ENCODE measurements around the gene KIAA0930. TPM values are rescaled to one million over a fixed set of nuclear protein-coding genes. Genes with fewer than 3 reads are reported as not detected.
A peak's percentile ranks its signal among the peaks of the same experiment; 100 is the strongest.

The KIAA0930 gene
- total RNA-seq: 31.8 and 43.4 TPM in 2 replicates

GRCh38 chr22:45240810-45241631 is at the start of gene KIAA0930:
Gene KIAA0930 (minus strand): TSS chr22:45240894. CDS start chr22:45240703, 191 bp downstream.
- H3K4me3 ChIP-seq (ENCODE audit: insufficient read depth, low read length): peak within 1 kb of the TSS; percentile 83
- TF ChIP-seq CTCF (IDR thresholded peaks at IDR 0.05; ENCODE audit: extremely low read depth, low read depth, low read length): no peak
- DNase-seq (ENCODE audit: insufficient read length, low spot score, missing footprints): peak; percentile 99
- peaks cover 28% of the 10 kb centered on the region for H3K79me2 ChIP-seq (ENCODE audit: insufficient read depth, low read length)
- peak within 1 kb of the TSS; percentile 68 for H2AFZ ChIP-seq (ENCODE audit: low read length)
- H3K27ac ChIP-seq (ENCODE audit: low read depth, low read length): peak within 1 kb of the TSS; percentile 17
- peaks cover 25% of the 10 kb centered on the region for H4K20me1 ChIP-seq (ENCODE audit: insufficient read depth, low read length)
- H3K36me3 ChIP-seq (ENCODE audit: insufficient read depth, low read length): no peaks in the 10 kb centered on the region
- peak within 1 kb of the TSS; percentile 86 for H3K4me2 ChIP-seq (ENCODE audit: insufficient read depth, low read length)
- no peaks in the 10 kb centered on the region for H3K27me3 ChIP-seq (ENCODE audit: insufficient read depth, low read length)
- peaks cover 9% of the 10 kb centered on the region for H3K4me1 ChIP-seq (ENCODE audit: insufficient read depth, low read length)
- no peaks in the 10 kb centered on the region for H3K9me3 ChIP-seq (ENCODE audit: low read depth, low read length)

GRCh38 chr22:45286854-45287551 is 46.3 kb upstream of the KIAA0930 start:
- no peak for TF ChIP-seq CTCF (IDR thresholded peaks at IDR 0.05; ENCODE audit: extremely low read depth, low read depth, low read length)
- H3K4me1 ChIP-seq (ENCODE audit: insufficient read depth, low read length): peaks cover 10% of the 10 kb centered on the region
- no peaks in the 10 kb centered on the region for H4K20me1 ChIP-seq (ENCODE audit: insufficient read depth, low read length)
- peaks cover 36% of the 10 kb centered on the region for H3K27me3 ChIP-seq (ENCODE audit: insufficient read depth, low read length)
- H3K36me3 ChIP-seq (ENCODE audit: insufficient read depth, low read length): no peaks in the 10 kb centered on the region
- H3K4me3 ChIP-seq (ENCODE audit: insufficient read depth, low read length): no peak overlapping the region
- H3K9me3 ChIP-seq (ENCODE audit: low read depth, low read length): no peaks in the 10 kb centered on the region
- DNase-seq (ENCODE audit: insufficient read length, low spot score, missing footprints): no peak
- no peak overlapping the region for H3K27ac ChIP-seq (ENCODE audit: low read depth, low read length)
- H2AFZ ChIP-seq (ENCODE audit: low read length): no peak overlapping the region
- no peaks in the 10 kb centered on the region for H3K79me2 ChIP-seq (ENCODE audit: insufficient read depth, low read length)
- no peak overlapping the region for H3K4me2 ChIP-seq (ENCODE audit: insufficient read depth, low read length)

DNA sequence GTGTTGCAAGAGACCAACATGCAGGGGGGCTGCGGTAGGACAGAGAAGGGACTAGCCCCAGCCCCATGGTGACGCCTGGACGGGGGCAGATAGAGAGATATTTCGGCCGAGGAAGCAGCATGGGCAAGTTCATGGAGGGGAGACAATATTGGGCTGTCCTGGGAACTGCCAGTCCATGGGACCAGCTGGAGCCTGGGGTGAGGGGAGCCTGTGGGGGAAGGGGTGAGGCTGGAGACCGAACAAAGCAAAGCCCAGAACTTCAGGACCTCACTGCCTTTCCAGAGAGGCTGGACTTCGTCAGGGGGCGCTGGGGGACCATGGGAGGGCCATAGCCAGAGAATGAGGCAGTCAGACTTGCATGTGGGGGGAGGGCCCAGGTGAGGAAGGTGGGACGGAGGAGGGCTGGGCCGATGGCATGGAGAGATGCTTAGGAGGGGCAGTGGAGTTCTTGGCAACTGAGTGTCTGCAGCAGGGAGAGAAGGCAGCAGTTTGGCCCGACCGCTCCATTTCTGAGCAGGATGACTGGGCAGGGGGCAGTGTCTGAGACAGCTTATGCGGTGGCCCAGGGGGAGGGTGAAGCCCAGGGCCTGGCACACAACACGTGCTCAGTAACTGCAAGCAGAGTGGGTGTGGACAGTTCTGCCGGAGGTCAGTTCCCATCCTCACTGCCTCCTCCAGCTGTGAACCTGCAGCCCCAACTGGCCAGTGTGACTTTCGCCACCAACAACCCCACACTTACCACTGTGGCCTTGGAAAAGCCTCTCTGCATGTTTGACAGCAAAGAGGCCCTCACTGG is 44.8 kb upstream of the KIAA0930 start:
- Histone ChIP-seq H3K4me2 (ENCODE audit: insufficient read depth, low read length) (peak overlapping the region; percentile 43), H4K20me1 (ENCODE audit: insufficient read depth, low read length) (no peaks in the 10 kb centered on the region), H3K4me1 (ENCODE audit: insufficient read depth, low read length) (peaks cover 3% of the 10 kb centered on the region), H3K36me3 (ENCODE audit: insufficient read depth, low read length) (no peaks in the 10 kb centered on the region), H3K9me3 (ENCODE audit: low read depth, low read length) (no peaks in the 10 kb centered on the region), H3K79me2 (ENCODE audit: insufficient read depth, low read length) (no peaks in the 10 kb centered on the region), H2AFZ (ENCODE audit: low read length) (no peak overlapping the region), H3K27ac (ENCODE audit: low read depth, low read length) (no peak overlapping the region), H3K27me3 (ENCODE audit: insufficient read depth, low read length) (peaks cover 36% of the 10 kb centered on the region), H3K4me3 (ENCODE audit: insufficient read depth, low read length) (no peak overlapping the region)
- TF ChIP-seq CTCF (IDR thresholded peaks at IDR 0.05; ENCODE audit: extremely low read depth, low read depth, low read length): no peak
- no peak for DNase-seq (ENCODE audit: insufficient read length, low spot score, missing footprints)

All from osteoblast (primary cell).